ENCODE measurements around the gene ATG10. TPM values are rescaled to one million over a fixed set of nuclear protein-coding genes. Genes with fewer than 3 reads are reported as not detected.

ATG10 gene
- total RNA-seq, 1 donor from 2014 or later = 5.8 TPM

Other genes starting within 250 kb of the ATG10 start
- gene SSBP2, start 220.9 kb upstream of the ATG10 start, total RNA-seq = 5.7 and 11.9 TPM in 2 replicates

Data from lung microvascular endothelial cell (primary cell).